Colonic mucosa (tissue), 4 donors: ENCODE measurements around the gene SCN8A. TPM values are rescaled to one million over a fixed set of nuclear protein-coding genes. Genes with fewer than 3 reads are reported as not detected.
"Not testable (repeated sequence)": the region's sequence is repeated elsewhere in the genome, so short reads cannot be mapped to it uniquely, and the experiment has no call there.

Source experiments
- DNase-seq: peaks from one replicate; pipeline ENCODE4 v3.0.0-alpha.2; 2020
- H3K27ac ChIP-seq: fragments of 200-600 bp; one replicate; pipeline ENCODE4 v1.8.0; 2021
- H3K27me3 ChIP-seq: fragments of 200-600 bp; one replicate; pipeline ENCODE4 v1.8.0; 2021
- H3K36me3 ChIP-seq: fragments of 200-600 bp; one replicate; pipeline ENCODE4 v1.8.0; 2021
- H3K4me1 ChIP-seq: fragments of 200-600 bp; one replicate; pipeline ENCODE4 v1.8.0; 2021; ENCODE audit warnings: mild to moderate bottlenecking
- H3K4me3 ChIP-seq: fragments of 200-600 bp; one replicate; pipeline ENCODE4 v1.8.0; 2021
- H3K9ac ChIP-seq, 2 donors: one replicate each; pipeline ENCODE4 v1.7.0; 2013; ENCODE audit warnings: control low read depth in 2 of 2, low read depth in 2 of 2, low read length in 2 of 2
- H3K9me3 ChIP-seq: fragments of 200-600 bp; one replicate; pipeline ENCODE4 v1.8.0; 2021
- CTCF ChIP-seq: fragments of 200-600 bp; IDR thresholded peaks from one replicate; pipeline ENCODE4 v1.8.0; 2022; ENCODE audit warnings: antibody characterized with exemption, mild to moderate bottlenecking
- intact Hi-C: fragments of 100-400 bp; cut with DNase I; formaldehyde crosslinking; loops from one replicate; pipeline ENCODE4 v1.14.1; 2022
- total RNA-seq, 2 donors: library from RNA; stranded (reverse); fragmentation: NEBNext Ultra II Directional in 1 of 2; extraction: Animal tissue kit (Norgen Biotek cat#: 25700) in 1 of 2; gene quantifications; one replicate each; pipeline ENCODE4 v1.2.1, GENCODE V29; 2021
- donor health status: healthy.
- donor health status: DM: no; HTN: no; CAD: no.
- donor health status: DM: no; HTN: no; CAD: no.

Gene SCN8A
- 1 to 10 TPM; 4.2 to 10.0 TPM for total RNA-seq

GRCh38 chr12:51591016-51591901 lies at the start of gene SCN8A:
Gene SCN8A, plus strand, starts transcription at chr12:51591233. Its CDS starts 71,585 bp downstream, at chr12:51662818.
- no peaks in the 10 kb centered on the region for H3K9me3 ChIP-seq
- H3K4me1 ChIP-seq, result no peaks in the 10 kb centered on the region
- intact Hi-C loops, result no loop called here
- H3K27ac ChIP-seq, result no peak within 1 kb of the TSS
- peak within 1 kb of the TSS; percentile 55 for H3K4me3 ChIP-seq
- peak within 1 kb of the TSS in 1 of 2 donors; percentile 24 for H3K9ac ChIP-seq
- H3K36me3 ChIP-seq, result no peaks in the 10 kb centered on the region
- DNase-seq, result peak; percentile 23
- TF ChIP-seq CTCF, result no peak
- peaks cover 6% of the 10 kb centered on the region for H3K27me3 ChIP-seq

GRCh38 chr12:51546097-51546496 lies 44.9 kb upstream of the SCN8A start:
- no peak for DNase-seq

GRCh38 chr12:51547606-51548005 lies 43.4 kb upstream of the SCN8A start:
- no peak overlapping the region for H3K27ac ChIP-seq
- no peaks in the 10 kb centered on the region for H3K9me3 ChIP-seq
- H3K4me1 ChIP-seq, result no peaks in the 10 kb centered on the region
- TF ChIP-seq CTCF, result no peak
- intact Hi-C loops, result no loop called here
- no peaks in the 10 kb centered on the region for H3K36me3 ChIP-seq
- no peak overlapping the region for H3K9ac ChIP-seq
- DNase-seq, result no peak
- H3K4me3 ChIP-seq, result no peak overlapping the region
- H3K27me3 ChIP-seq, result no peaks in the 10 kb centered on the region

More at GRCh38 chr12:51546097-51546496, 44.9 kb upstream of the SCN8A start:
- Histone ChIP-seq H3K4me1 (no peaks in the 10 kb centered on the region), H3K9me3 (no peaks in the 10 kb centered on the region), H3K9ac (no peak overlapping the region), H3K36me3 (no peaks in the 10 kb centered on the region), H3K27ac (no peak overlapping the region), H3K27me3 (no peaks in the 10 kb centered on the region), H3K4me3 (no peak overlapping the region)
- intact Hi-C loops, result no loop called here
- TF ChIP-seq CTCF, result no peak

- Histone ChIP-seq H3K9ac (no peak overlapping the region), H3K27me3 (no peaks in the 10 kb centered on the region)
- intact Hi-C loops, result no loop called here
Observed at GRCh38 chr12:51548241-51548640, 42.8 kb upstream of the SCN8A start.

GRCh38 chr12:51549637-51550036 lies 41.4 kb upstream of the SCN8A start:
- no peak overlapping the region for H3K4me3 ChIP-seq
- H3K9me3 ChIP-seq, result no peaks in the 10 kb centered on the region
- H3K9ac ChIP-seq, result no peak overlapping the region
- no peaks in the 10 kb centered on the region for H3K27me3 ChIP-seq
- intact Hi-C loops, result no loop called here
- H3K4me1 ChIP-seq, result no peaks in the 10 kb centered on the region
- no peak overlapping the region for H3K27ac ChIP-seq
- TF ChIP-seq CTCF, result no peak
- no peak for DNase-seq
- no peaks in the 10 kb centered on the region for H3K36me3 ChIP-seq

More at GRCh38 chr12:51548241-51548640, 42.8 kb upstream of the SCN8A start:
- Histone ChIP-seq H3K4me3 (no peak overlapping the region), H3K9me3 (no peaks in the 10 kb centered on the region), H3K4me1 (no peaks in the 10 kb centered on the region), H3K27ac (no peak overlapping the region), H3K36me3 (no peaks in the 10 kb centered on the region)
- no peak for TF ChIP-seq CTCF
- DNase-seq, result no peak

GRCh38 chr12:51568271-51569032 lies 22.6 kb upstream of the SCN8A start:
- H3K36me3 ChIP-seq, intact Hi-C loops, H3K4me3 ChIP-seq, DNase-seq, H3K9me3 ChIP-seq, H3K27ac ChIP-seq, H3K27me3 ChIP-seq, H3K4me1 ChIP-seq, H3K9ac ChIP-seq: not testable (repeated sequence)
